ENCODE data around the gene SPINK4.
A peak's percentile ranks its signal among the peaks of the same experiment; 100 is the strongest.

SPINK4 gene

DNA sequence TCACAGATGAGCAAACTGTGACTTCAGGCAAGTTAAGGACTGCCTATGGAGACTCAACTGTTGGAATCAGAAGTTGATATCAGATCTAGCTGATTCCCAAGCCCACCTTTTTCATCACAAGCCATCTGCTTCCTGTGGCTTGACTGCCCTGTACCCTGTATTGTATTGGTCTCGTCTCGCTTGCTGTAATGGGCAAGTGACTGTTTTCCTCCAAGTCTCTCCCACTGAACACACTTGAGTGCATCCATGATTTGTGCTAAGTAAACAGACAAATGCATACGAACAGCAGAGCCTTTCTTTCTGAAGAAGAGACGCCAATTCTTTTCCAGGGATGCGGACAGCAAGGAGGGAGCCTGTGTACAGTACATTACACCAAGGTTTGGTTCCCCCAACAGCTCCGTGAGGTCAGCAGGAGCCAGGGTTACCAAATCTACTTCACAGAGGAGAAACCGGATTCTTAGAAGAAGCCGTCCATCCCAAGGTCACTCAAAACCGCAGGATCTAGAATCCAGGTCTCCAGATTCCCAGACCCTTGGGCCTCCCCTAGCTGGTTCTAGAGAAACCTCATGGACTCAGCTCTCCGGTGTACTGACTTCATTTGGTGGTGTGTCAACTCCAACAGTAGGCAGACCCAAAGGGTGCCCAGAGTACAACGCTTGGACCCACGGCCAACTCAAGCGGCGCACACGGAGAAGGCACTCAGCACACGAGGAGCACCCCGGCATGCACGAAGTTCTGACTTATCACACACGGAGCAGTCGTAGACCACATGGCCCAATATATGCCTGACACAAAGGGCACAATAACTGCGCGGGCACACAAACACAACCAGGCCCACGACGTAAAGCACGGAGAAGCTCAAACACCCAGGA is 23.4 kb downstream of the SPINK4 start:
- peak; percentile 20 for DNase-seq

DNA sequence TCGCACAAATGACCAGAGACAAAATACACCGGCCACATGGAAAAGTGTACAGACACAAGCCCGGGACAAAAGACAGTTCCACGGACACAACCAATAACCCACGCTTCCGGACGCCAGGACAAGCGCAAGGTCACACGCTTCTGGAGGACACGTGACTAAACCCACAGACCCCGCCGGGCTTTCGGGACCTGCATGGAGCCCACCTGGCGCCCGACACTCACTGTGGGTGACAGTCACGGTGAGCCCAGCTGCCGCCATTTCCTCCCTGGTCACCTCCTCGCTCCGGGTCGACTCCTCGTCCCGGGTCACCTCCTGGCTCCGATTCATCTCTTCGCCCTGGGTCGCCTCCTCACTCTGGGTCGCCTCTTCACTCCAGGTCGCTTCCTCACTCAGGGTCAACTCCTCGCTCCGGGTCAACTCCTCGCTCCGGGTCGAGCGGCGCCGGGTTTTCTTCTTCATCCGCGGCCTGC is 24.1 kb downstream of the SPINK4 start:
- DNase-seq, result peak; percentile 30

GRCh38 chr9:33264473-33265177 is 24.7 kb downstream of the SPINK4 start, which contains the start of the genes BAG1 and CHMP5:
Gene BAG1, minus strand, starts transcription at chr9:33264708.
Gene CHMP5, plus strand, starts transcription at chr9:33265049. Its CDS starts 30 bp downstream, at chr9:33265079.
- DNase-seq, result peak; percentile 99

DNA sequence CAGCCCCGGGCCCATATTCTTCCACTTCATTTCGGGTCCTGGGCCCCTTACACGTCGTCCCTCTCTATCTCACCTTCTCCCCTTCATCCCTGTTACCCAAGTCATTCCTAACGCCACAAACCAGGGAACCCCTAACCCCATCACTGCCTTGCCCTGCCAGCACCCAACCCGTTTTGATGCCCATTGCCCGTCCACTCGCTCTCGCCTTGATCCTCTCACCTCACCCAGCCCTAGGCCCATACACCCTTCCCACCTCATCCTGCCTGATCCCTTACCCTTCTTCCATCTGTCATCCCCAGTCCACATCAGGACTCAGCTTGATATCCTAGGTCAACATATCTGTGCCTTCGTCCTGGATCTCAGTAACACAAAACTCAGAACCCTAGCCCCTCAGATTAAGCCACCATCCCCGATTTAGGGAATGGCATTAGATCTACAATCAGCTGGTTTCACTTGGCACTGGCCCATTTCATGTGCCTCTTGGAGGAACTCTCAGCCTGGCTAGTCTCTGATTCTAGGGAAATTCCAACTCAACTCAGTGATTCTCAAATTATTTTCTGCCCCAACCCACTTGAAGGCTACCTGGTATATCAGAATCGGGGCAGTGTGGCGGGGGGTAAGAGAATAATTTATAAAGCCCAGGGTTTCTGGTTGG is 25.4 kb downstream of the SPINK4 start:
- no peak for DNase-seq

- no peak for DNase-seq
Measured at GRCh38 chr9:33267151-33267767, 27.3 kb downstream of the SPINK4 start.

DNA sequence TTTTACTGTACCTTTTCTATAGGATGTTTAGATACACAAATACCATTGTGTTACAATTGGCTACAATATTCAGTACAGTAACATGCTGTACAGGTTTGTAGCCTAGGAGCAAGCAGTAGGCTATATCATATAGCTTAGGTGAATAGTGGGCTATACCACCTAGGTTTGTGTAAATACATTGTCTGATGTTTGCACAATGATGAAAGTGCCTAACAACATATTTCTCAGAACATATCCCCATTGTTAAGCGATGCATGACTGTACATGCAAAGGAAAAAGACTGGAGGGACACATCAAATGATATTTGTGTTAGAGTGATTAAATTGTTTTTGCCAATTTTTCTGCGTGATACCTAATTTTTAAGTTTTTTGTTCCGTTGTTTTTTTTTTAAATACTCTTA is 30.2 kb downstream of the SPINK4 start:
- no peak for DNase-seq

DNA sequence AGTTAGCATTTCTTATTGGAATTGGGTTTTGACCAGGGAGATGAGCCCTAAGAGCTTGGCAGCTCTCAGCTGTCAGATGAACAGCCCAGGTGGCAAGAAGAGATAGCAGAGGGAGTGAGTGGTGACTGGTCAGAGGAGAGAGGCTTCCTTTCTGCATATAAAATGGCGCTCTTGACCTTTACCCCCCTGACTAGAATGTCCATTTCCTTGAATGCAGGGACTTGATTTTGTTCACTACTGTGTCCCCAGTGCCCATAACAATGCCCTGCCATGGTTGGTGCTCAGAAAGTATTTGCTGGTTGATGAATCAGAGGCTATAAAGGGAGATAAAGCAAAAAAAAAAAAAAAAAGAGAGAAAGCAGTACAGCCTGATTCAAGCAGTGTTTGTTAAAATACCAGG is 32.1 kb downstream of the SPINK4 start:
- DNase-seq, result no peak

GRCh38 chr9:33273266-33273971 is 33.5 kb downstream of the SPINK4 start:
- DNase-seq, result no peak

DNA sequence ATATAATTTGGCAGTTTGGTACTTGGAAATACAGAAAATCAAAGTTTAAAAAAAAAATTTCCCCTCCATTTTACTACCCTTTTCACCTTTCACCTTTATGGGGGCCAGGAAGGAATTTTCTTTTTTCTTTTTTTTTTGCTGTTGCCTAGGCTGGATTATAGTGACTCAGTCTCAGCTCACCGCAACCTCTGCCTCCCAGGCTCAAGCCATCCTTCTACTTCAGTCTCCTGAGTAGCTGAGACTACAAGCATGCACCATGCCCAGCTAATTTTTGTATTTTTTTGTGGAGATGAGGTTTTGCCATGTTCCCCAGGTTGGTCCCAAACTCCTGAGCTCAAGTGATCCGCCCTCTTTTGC is 34.0 kb downstream of the SPINK4 start:
- no peak for DNase-seq

DNA sequence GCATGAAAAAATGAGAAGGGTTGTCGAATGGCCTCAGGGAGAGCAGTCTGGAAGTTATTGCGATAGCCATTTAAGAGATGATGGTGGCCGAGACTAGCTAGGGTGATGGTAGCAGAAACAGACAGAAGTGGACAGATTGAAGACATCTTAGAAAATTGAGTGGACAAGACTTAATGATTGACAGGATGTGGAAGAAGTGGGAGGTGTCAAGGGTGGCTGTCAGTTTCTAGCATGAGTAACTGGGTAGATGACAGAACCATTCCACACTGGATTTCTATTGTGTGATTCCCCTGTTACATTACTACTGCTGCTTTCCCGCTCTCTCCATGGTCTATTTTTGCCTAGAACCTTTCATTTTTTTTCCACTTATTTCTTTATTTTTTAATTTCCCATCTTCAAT is 37.5 kb downstream of the SPINK4 start:
- no peak for DNase-seq

DNA sequence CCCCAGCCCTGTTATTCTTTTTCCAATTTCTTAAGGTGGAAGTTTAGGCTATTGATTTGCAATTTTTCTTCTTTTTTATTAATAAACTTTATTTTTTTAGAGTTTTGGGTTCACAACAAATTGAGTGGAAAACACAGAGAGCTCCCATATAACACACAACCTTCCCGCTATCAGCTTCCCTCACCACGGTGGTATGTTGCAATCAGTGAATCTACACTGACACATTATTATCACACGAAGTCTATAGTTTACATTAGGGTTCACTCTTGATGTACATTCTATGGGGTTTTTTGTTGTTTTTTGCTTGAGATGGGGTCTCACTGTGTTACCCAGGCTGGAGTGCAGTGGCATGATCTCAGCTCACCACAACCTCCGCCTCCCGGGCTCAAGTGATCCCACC is 45.5 kb downstream of the SPINK4 start:
- no peak for DNase-seq

DNA sequence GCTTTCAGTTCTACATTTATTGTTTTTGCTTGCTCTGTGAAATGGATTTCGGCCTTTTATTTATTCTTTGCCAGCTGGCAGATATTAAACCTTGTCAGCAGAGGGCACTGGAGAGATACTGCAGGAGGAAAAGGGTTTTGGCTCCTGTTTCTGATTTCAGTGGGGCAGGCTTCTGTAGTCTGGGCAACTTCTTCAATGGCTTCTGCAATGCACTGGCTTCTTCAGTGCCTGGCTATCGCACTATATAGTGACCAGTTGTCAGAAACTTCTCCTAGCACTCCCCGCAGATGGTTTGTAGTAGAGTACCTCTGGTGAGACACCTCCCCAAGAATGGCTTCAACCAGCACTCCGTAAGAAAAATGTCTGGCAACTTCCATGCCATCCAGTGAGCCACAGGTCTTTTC is 47.1 kb downstream of the SPINK4 start:
- peak; percentile 31 for DNase-seq

DNA sequence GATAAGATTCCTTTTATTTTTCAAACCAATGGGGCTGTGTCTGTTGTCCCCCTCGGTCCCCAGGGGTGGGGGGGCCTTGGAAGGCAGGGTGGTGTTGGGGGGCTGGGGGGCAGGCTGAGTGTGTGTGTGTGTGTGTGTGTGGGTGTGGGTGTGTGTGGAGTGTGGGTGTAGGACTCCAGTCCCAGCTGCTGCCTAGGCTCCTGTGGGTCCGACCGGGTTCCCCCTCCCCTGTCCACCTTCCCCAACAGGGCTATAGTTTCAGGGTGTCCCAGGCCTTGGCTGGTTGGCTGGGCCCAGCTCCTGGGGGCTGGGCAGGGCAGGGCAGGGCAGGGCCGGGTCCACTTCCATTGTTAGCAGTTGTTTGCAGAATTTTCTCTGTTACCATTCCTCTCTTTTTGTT is 48.3 kb downstream of the SPINK4 start:
- DNase-seq, result no peak

GRCh38 chr9:33288828-33289483 is 49.0 kb downstream of the SPINK4 start:
- DNase-seq, result no peak

DNA sequence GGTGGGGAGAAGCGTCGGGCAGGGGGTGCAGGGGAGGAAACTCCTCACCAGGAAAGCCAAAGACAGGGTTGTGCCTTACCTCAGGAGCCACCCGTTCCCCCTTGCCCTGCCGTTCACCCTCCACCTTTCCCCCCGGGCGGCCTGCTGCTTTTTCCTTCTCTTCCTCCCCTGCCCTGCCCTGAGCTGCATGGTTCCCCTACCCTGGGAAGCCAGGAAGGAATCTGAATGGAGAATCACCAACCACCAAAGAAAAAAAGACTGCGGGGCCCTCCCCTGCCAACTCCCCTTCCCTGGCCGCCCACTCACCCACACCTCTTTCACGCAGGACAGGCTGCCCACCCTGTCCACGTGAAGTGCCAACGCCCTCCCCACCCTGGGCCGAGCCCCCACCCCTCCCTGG is 49.5 kb downstream of the SPINK4 start:
- no peak for DNase-seq

- DNase-seq, result no peak
Measured at GRCh38 chr9:33289936-33290246, 49.9 kb downstream of the SPINK4 start.

GRCh38 chr9:33290247-33291030 is 50.5 kb downstream of the SPINK4 start, which contains the start of gene NFX1:
Gene NFX1, plus strand, starts transcription at chr9:33290516. Its CDS starts 57 bp downstream, at chr9:33290573.
- peak; percentile 98 for DNase-seq

DNA sequence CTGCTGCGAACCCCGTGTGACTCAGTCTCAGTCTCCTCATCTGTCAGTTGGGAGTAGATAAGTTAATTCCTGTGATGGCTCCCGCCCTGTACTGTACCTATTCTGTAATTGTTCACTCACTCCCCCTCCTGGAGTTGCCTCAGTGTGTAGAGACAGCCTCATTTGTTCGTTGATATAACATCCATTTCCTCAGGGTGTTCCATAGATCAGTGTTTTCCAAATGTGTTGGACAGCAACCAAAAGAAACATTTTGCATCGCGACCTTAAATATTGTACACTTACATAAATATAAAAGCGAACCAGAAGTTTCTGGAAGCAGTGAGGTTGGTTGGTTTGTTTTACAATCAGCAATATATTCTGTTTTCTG is 51.0 kb downstream of the SPINK4 start:
- DNase-seq, result no peak

DNA sequence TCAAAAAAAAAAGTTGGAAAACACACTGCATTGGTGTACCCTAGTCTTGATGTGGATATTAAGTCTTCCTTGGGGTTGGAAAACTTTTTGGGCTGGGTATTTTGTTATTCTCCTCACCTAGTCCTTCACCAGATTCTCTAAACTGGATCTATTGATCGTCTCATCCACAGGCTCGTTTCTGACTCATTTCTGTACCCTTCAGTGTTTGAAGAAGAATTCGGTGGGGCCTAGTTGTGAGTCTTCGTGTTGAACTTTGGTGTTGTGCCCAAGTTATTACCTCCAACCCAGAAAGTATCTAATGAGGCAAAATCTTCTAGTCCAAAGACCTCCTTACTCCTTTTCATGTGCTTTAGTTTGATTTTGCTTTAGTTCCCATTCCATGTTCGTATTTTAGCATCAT is 51.9 kb downstream of the SPINK4 start:
- DNase-seq, result no peak

- no peak for DNase-seq
Measured at GRCh38 chr9:33293782-33294181, 53.8 kb downstream of the SPINK4 start.
